Astrocyte (in vitro differentiated cells and primary cell): ENCODE results near the gene AZU1.

Experiments used
- CTCF ChIP-seq: IDR thresholded peaks from 2 replicates; pipeline ENCODE4 v1.5.1; 2011; ENCODE audit warnings: low read depth, mild to moderate bottlenecking, inconsistent platforms, low read length, moderate library complexity; ENCODE audit not compliant: insufficient read depth
- EZH2 ChIP-seq: IDR thresholded peaks from 2 replicates; pipeline ENCODE4 v1.6.1; 2012; ENCODE audit warnings: mild to moderate bottlenecking, low read length, inconsistent platforms; ENCODE audit not compliant: insufficient read depth

- TF ChIP-seq CTCF = no peak
- TF ChIP-seq EZH2 = no peak
Observed at GRCh38 chr19:824885-825284, 2.8 kb upstream of the AZU1 start.
